MM.1S (cell line): ENCODE results near the gene GRK7.

Experiments
- DNase-seq: peaks from one replicate; pipeline ENCODE4 v3.0.0-alpha.2; 2015
- H2AFZ ChIP-seq: fragments of 300-600 bp; sonication (generic); 2 replicates; pipeline ENCODE4 v1.6.0; 2016; ENCODE audit warnings: antibody characterized with exemption, low read length
- H3F3A ChIP-seq: fragments of 300-600 bp; sonication (generic); 2 replicates; pipeline ENCODE4 v1.6.1; 2016; ENCODE audit warnings: mild to moderate bottlenecking, antibody characterized with exemption, low read length, moderate library complexity, mixed read lengths; ENCODE audit not compliant: insufficient read depth
- H3K27ac ChIP-seq: fragments of 300-600 bp; sonication (generic); 2 replicates; pipeline ENCODE4 v1.5.1; 2016; ENCODE audit warnings: mild to moderate bottlenecking, low read length
- H3K27me3 ChIP-seq: fragments of 300-600 bp; sonication (generic); replicated peaks from 2 replicates; pipeline ENCODE4 v1.6.0; 2016; ENCODE audit warnings: low read length; ENCODE audit not compliant: insufficient read depth
- H3K36me3 ChIP-seq: fragments of 300-600 bp; sonication (generic); replicated peaks from 2 replicates; pipeline ENCODE4 v1.6.1; 2016; ENCODE audit warnings: mild to moderate bottlenecking, low read length, mixed read lengths; ENCODE audit not compliant: insufficient read depth
- H3K4me1 ChIP-seq: fragments of 300-600 bp; sonication (generic); 2 replicates; pipeline ENCODE4 v1.6.1; 2016; ENCODE audit warnings: low read length, mixed read lengths
- H3K4me2 ChIP-seq: fragments of 300-600 bp; sonication (generic); 2 replicates; pipeline ENCODE4 v1.6.0; 2016; ENCODE audit warnings: low read depth, low read length
- H3K4me3 ChIP-seq: fragments of 300-600 bp; sonication (generic); 2 replicates; pipeline ENCODE4 v1.5.1; 2016; ENCODE audit warnings: low read length, mixed read lengths
- H3K79me2 ChIP-seq: fragments of 300-600 bp; sonication (generic); 2 replicates; pipeline ENCODE4 v1.6.1; 2016; ENCODE audit warnings: mixed run types, low read length, mixed read lengths
- H3K9ac ChIP-seq: fragments of 300-600 bp; sonication (generic); 2 replicates; pipeline ENCODE4 v1.6.1; 2016; ENCODE audit warnings: low read length, mixed read lengths
- H3K9me2 ChIP-seq: fragments of 300-600 bp; sonication (generic); replicated peaks from 2 replicates; pipeline ENCODE4 v1.6.1; 2016; ENCODE audit warnings: mild to moderate bottlenecking, low read length, mixed read lengths; ENCODE audit not compliant: insufficient read depth
- H3K9me3 ChIP-seq: fragments of 300-600 bp; sonication (generic); replicated peaks from 2 replicates; pipeline ENCODE4 v1.6.1; 2016; ENCODE audit warnings: mild to moderate bottlenecking, low read length, mixed read lengths; ENCODE audit not compliant: insufficient read depth
- H4K20me1 ChIP-seq: fragments of 300-600 bp; sonication (generic); 2 replicates; pipeline ENCODE4 v1.6.1; 2016; ENCODE audit warnings: mild to moderate bottlenecking, low read length, moderate library complexity, mixed read lengths; ENCODE audit not compliant: insufficient read depth
- CTCF ChIP-seq: fragments of 300-600 bp; sonication (generic); IDR thresholded peaks from 2 replicates; pipeline ENCODE4 v1.5.1; 2016; ENCODE audit warnings: antibody characterized with exemption, low read length, mixed read lengths
- EZH2 ChIP-seq: fragments of 300-600 bp; sonication (generic); optimal IDR thresholded peaks from 2 replicates; pipeline ENCODE3; 2017; ENCODE audit warnings: low read depth, mild to moderate bottlenecking, antibody characterized with exemption, low read length, mixed read lengths
- EZH2phosphoT487 ChIP-seq: fragments of 300-600 bp; sonication (generic); IDR thresholded peaks from 2 replicates; pipeline ENCODE4 v1.6.1; 2018; ENCODE audit warnings: antibody characterized with exemption, low read length

GRK7 gene

GRCh38 chr3:141739731-141740130 is 23.5 kb upstream of the GRK7 start:
- Histone ChIP-seq H3K9ac (peak overlapping the region; percentile 84; the same call in 1 of the 2 replicates), H3F3A (no peaks in the 10 kb centered on the region), H3K4me1 (peaks cover 18% of the 10 kb centered on the region), H4K20me1 (0 out of 2 replicates have a peak, but pooled peaks cover 3% of the 10 kb centered on the region), H3K9me3 (no peaks in the 10 kb centered on the region), H3K27me3 (no peaks in the 10 kb centered on the region), H3K4me2 (peak overlapping the region; percentile 77), H3K36me3 (0 out of 2 replicates have a peak, but pooled peaks cover 3% of the 10 kb centered on the region), H3K27ac (no peak overlapping the region), H2AFZ (no peak overlapping the region), H3K79me2 (peaks cover 61% of the 10 kb centered on the region), H3K4me3 (peak overlapping the region; percentile 88), H3K9me2 (no peaks in the 10 kb centered on the region)
- no peak for TF ChIP-seq EZH2phosphoT487
- no peak for TF ChIP-seq EZH2
- TF ChIP-seq CTCF = no peak
- no peak for DNase-seq

GRCh38 chr3:141740349-141740748 is 22.9 kb upstream of the GRK7 start:
- Histone ChIP-seq H3F3A (no peaks in the 10 kb centered on the region), H3K27me3 (no peaks in the 10 kb centered on the region), H3K36me3 (0 out of 2 replicates have a peak, but pooled peaks cover 5% of the 10 kb centered on the region), H3K79me2 (peaks cover 61% of the 10 kb centered on the region), H3K9ac (no peak overlapping the region), H3K9me3 (no peaks in the 10 kb centered on the region), H2AFZ (no peak overlapping the region), H3K9me2 (no peaks in the 10 kb centered on the region), H3K4me3 (no peak overlapping the region), H3K27ac (no peak overlapping the region), H3K4me1 (peaks cover 18% of the 10 kb centered on the region), H4K20me1 (0 out of 2 replicates have a peak, but pooled peaks cover 3% of the 10 kb centered on the region), H3K4me2 (peak overlapping the region; percentile 77; the same call in 1 of the 2 replicates)
- TF ChIP-seq CTCF (no peak), EZH2phosphoT487 (no peak), EZH2 (no peak)
- no peak for DNase-seq

GRCh38 chr3:141743305-141743704 is 19.9 kb upstream of the GRK7 start:
- Histone ChIP-seq H3K79me2 (peaks cover 59% of the 10 kb centered on the region), H3K4me3 (no peak overlapping the region), H3K36me3 (0 out of 2 replicates have a peak, but pooled peaks cover 8% of the 10 kb centered on the region), H4K20me1 (0 out of 2 replicates have a peak, but pooled peaks cover 3% of the 10 kb centered on the region), H3K27ac (no peak overlapping the region), H3K9me3 (no peaks in the 10 kb centered on the region), H3F3A (no peaks in the 10 kb centered on the region), H3K27me3 (no peaks in the 10 kb centered on the region), H2AFZ (no peak overlapping the region), H3K4me1 (peaks cover 18% of the 10 kb centered on the region), H3K4me2 (no peak overlapping the region), H3K9me2 (no peaks in the 10 kb centered on the region), H3K9ac (no peak overlapping the region)
- no peak for DNase-seq
- TF ChIP-seq EZH2 (no peak), CTCF (no peak), EZH2phosphoT487 (no peak)
